ENCODE results near the gene TBC1D22A. TPM values are rescaled to one million over a fixed set of nuclear protein-coding genes. Genes with fewer than 3 reads are reported as not detected.

Gene TBC1D22A
- total and polyA plus RNA-seq, 2 experiments from 2014 or later, result 9.6 to 13.3 TPM

- no peaks in the 10 kb centered on the region for H3K36me3 ChIP-seq (ENCODE audit: insufficient read depth)
- no peak overlapping the region for H3K4me2 ChIP-seq
- H3K4me1 ChIP-seq (ENCODE audit: insufficient read depth), result no peaks in the 10 kb centered on the region
- no peaks in the 10 kb centered on the region; the same call in 1 of the 3 replicates for H3K4me1 Mint-ChIP-seq
- H3K27me3 ChIP-seq (ENCODE audit: insufficient read depth), result no peaks in the 10 kb centered on the region
- H3K79me2 ChIP-seq (replicated peaks; ENCODE audit: insufficient read depth), result no peaks in the 10 kb centered on the region
- H3K9me2 ChIP-seq (ENCODE audit: insufficient read depth), result no peaks in the 10 kb centered on the region
- DNase-seq (ENCODE audit: low spot score) (no peak), ATAC-seq (no peak)
- H2AFZ ChIP-seq, result no peak overlapping the region
- H3F3A ChIP-seq (replicated peaks; ENCODE audit: low read depth), result no peaks in the 10 kb centered on the region
- H3K27ac ChIP-seq (ENCODE audit: low read depth), result no peak overlapping the region
- H3K36me3 Mint-ChIP-seq (ENCODE audit: low read depth), result no peaks in the 10 kb centered on the region
- H3K4me3 ChIP-seq, result no peak overlapping the region
- H3K27ac Mint-ChIP-seq, result no peak overlapping the region
- TF ChIP-seq, protein P1, sequence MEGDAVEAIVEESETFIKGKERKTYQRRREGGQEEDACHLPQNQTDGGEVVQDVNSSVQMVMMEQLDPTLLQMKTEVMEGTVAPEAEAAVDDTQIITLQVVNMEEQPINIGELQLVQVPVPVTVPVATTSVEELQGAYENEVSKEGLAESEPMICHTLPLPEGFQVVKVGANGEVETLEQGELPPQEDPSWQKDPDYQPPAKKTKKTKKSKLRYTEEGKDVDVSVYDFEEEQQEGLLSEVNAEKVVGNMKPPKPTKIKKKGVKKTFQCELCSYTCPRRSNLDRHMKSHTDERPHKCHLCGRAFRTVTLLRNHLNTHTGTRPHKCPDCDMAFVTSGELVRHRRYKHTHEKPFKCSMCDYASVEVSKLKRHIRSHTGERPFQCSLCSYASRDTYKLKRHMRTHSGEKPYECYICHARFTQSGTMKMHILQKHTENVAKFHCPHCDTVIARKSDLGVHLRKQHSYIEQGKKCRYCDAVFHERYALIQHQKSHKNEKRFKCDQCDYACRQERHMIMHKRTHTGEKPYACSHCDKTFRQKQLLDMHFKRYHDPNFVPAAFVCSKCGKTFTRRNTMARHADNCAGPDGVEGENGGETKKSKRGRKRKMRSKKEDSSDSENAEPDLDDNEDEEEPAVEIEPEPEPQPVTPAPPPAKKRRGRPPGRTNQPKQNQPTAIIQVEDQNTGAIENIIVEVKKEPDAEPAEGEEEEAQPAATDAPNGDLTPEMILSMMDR (conservative IDR thresholded peaks at IDR 0.05; ENCODE audit: low read depth in 2 of 2), result no peak
- TF ChIP-seq POLR2AphosphoS5 (IDR thresholded peaks at IDR 0.05; ENCODE audit: low read depth), result no peak
- TF ChIP-seq STAT1 (IDR thresholded peaks at IDR 0.05; ENCODE audit: unreplicated experiment), result no peak
- TF ChIP-seq JUNB (IDR thresholded peaks at IDR 0.05; ENCODE audit: unreplicated experiment), result no peak
- TF ChIP-seq EZH2phosphoT487 (IDR thresholded peaks at IDR 0.05; ENCODE audit: unreplicated experiment), result no peak
- no peak for TF ChIP-seq ZNF462 (CRISPR knock-in tag; IDR thresholded peaks at IDR 0.05)
- TF ChIP-seq ZNF331 (CRISPR knock-in tag; IDR thresholded peaks at IDR 0.05; ENCODE audit: low read depth), result no peak
- TF ChIP-seq, protein P2, sequence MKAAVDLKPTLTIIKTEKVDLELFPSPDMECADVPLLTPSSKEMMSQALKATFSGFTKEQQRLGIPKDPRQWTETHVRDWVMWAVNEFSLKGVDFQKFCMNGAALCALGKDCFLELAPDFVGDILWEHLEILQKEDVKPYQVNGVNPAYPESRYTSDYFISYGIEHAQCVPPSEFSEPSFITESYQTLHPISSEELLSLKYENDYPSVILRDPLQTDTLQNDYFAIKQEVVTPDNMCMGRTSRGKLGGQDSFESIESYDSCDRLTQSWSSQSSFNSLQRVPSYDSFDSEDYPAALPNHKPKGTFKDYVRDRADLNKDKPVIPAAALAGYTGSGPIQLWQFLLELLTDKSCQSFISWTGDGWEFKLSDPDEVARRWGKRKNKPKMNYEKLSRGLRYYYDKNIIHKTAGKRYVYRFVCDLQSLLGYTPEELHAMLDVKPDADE (IDR thresholded peaks at IDR 0.05), result no peak
- no peak for TF ChIP-seq EZH2 (IDR thresholded peaks at IDR 0.05; ENCODE audit: low read depth, unreplicated experiment)
- no peak for TF ChIP-seq NANOG (IDR thresholded peaks at IDR 0.05; ENCODE audit: borderline replicate concordance)
- TF ChIP-seq CREB1 (CRISPR knock-in tag; IDR thresholded peaks at IDR 0.05; ENCODE audit: low read depth), result no peak
- no peak for TF ChIP-seq REST (IDR thresholded peaks at IDR 0.05; ENCODE audit: unreplicated experiment)
- no peak for TF ChIP-seq ZNF114 (CRISPR knock-in tag; IDR thresholded peaks at IDR 0.05)
- H3K4me3 Mint-ChIP-seq, result no peak overlapping the region
- peaks cover 3% of the 10 kb centered on the region; the same call in 1 of the 3 replicates for H3K9me3 Mint-ChIP-seq
- H3K27me3 Mint-ChIP-seq (ENCODE audit: insufficient read depth, low read depth, poor library complexity), result peaks cover 6% of the 10 kb centered on the region
- H4K20me1 ChIP-seq (replicated peaks; ENCODE audit: insufficient read depth), result no peaks in the 10 kb centered on the region
These were observed 386.1 kb downstream of the TBC1D22A start for GRCh38 chr22:47148510-47148909.
